GM19395 (cell line): ENCODE results near the gene DCBLD1.

ENCODE experiments used
- ATAC-seq: cut with Tn5 transposase; IDR thresholded peaks from one replicate; pipeline ENCODE4 v1.9.1; 2021; ENCODE audit warnings: mild to moderate bottlenecking, moderate library complexity; ENCODE audit not compliant: unreplicated experiment

DCBLD1 gene

GRCh38 chr6:117469791-117470190, 12.7 kb upstream of the DCBLD1 start:
- ATAC-seq: no peak

- no peak for ATAC-seq
Observed at GRCh38 chr6:117472667-117473066, 9.8 kb upstream of the DCBLD1 start.

- ATAC-seq: no peak
Observed at GRCh38 chr6:117473401-117473800, 9.1 kb upstream of the DCBLD1 start.

GRCh38 chr6:117477988-117478852, 4.3 kb upstream of the DCBLD1 start:
- ATAC-seq: peak; percentile 40

GRCh38 chr6:117478853-117479231, 3.6 kb upstream of the DCBLD1 start:
- ATAC-seq: no peak

GRCh38 chr6:117480651-117481050, 1.8 kb upstream of the DCBLD1 start:
- ATAC-seq: no peak

- ATAC-seq: no peak
Observed at GRCh38 chr6:117481278-117481925, 1.1 kb upstream of the DCBLD1 start.

- ATAC-seq: peak; percentile 0
Observed at GRCh38 chr6:117481926-117482239, 591 bp upstream of the DCBLD1 start.

GRCh38 chr6:117483004-117483644, 650 bp downstream of the DCBLD1 start:
- ATAC-seq: peak; percentile 17

- ATAC-seq: peak; percentile 24
Observed at GRCh38 chr6:117483645-117484016, 1.2 kb downstream of the DCBLD1 start.

GRCh38 chr6:117484052-117484646, 1.7 kb downstream of the DCBLD1 start:
- ATAC-seq: no peak

GRCh38 chr6:117485433-117485832, 3.0 kb downstream of the DCBLD1 start:
- ATAC-seq: no peak

GRCh38 chr6:117487821-117488220, 5.3 kb downstream of the DCBLD1 start:
- ATAC-seq: no peak

GRCh38 chr6:117489003-117489402, 6.5 kb downstream of the DCBLD1 start:
- ATAC-seq: no peak

- no peak for ATAC-seq
Observed at GRCh38 chr6:117491916-117492315, 9.4 kb downstream of the DCBLD1 start.

- no peak for ATAC-seq
Observed at GRCh38 chr6:117493470-117493869, 11.0 kb downstream of the DCBLD1 start.

GRCh38 chr6:117494283-117494682, 11.8 kb downstream of the DCBLD1 start:
- ATAC-seq: no peak

- ATAC-seq: no peak
Observed at GRCh38 chr6:117494694-117495318, 12.3 kb downstream of the DCBLD1 start.

GRCh38 chr6:117495425-117495824, 13.0 kb downstream of the DCBLD1 start:
- no peak for ATAC-seq

- no peak for ATAC-seq
Observed at GRCh38 chr6:117495869-117496268, 13.4 kb downstream of the DCBLD1 start.

- peak; percentile 53 for ATAC-seq
Observed at GRCh38 chr6:117496383-117496990, 14.0 kb downstream of the DCBLD1 start.
